ENCODE data around the gene GASK1A. TPM values are rescaled to one million over a fixed set of nuclear protein-coding genes. Genes with fewer than 3 reads are reported as not detected.

GASK1A gene
- total and polyA plus RNA-seq, 2 donors (not counting 3 experiments of a cell fraction or from before 2014, with no cell fraction given): 0.04 TPM; not detected in 1

- H3K4me1 ChIP-seq (ENCODE audit: control insufficient read depth, extremely low read depth, insufficient read depth, low read length): no peaks in the 10 kb centered on the region
- dilution Hi-C loops (cut with MboI; ENCODE audit: extremely low pct_ligation_motif_present, low sequenced_read_pairs) (no loop called here), intact Hi-C loops (cut with micrococcal nuclease) (no loop called here)
- no peaks in the 10 kb centered on the region for H3K79me2 ChIP-seq (ENCODE audit: control insufficient read depth, insufficient read depth, low read length)
- DNase-seq (ENCODE audit: low read depth, low spot score) (no peak), FAIRE-seq (no peak)
- no peaks in the 10 kb centered on the region for H4K20me1 ChIP-seq (replicated peaks; ENCODE audit: control insufficient read depth, extremely low read depth, insufficient read depth, low read length)
- H3K9ac ChIP-seq (replicated peaks; ENCODE audit: extremely low read depth, insufficient read depth, low read length): no peak overlapping the region
- ChIA-PET POLR2A (no interaction called here), CTCF (no interaction called here)
- no peaks in the 10 kb centered on the region for H3K27me3 ChIP-seq (ENCODE audit: control insufficient read depth in 2 of 2, insufficient read depth in 2 of 2, low read length in 2 of 2)
- no peak overlapping the region for H2AFZ ChIP-seq (ENCODE audit: low read depth, low read length)
- no peaks in the 10 kb centered on the region for H3K36me3 ChIP-seq (ENCODE audit: control insufficient read depth in 2 of 2, extremely low read depth in 1 of 2, insufficient read depth in 2 of 2, low read length in 2 of 2)
- no peaks in the 10 kb centered on the region for H3K9me1 ChIP-seq (replicated peaks; ENCODE audit: control insufficient read depth, extremely low read depth, insufficient read depth, low read length)
- no peak overlapping the region for H3K4me2 ChIP-seq (ENCODE audit: insufficient read depth, low read length)
- no peak for TF ChIP-seq CTCF (IDR thresholded peaks at IDR 0.05; ENCODE audit: extremely low read depth in 1 of 2, insufficient read depth in 1 of 2, low read depth in 1 of 2, low read length in 2 of 2)
- no peak for TF ChIP-seq POLR2A (IDR thresholded peaks at IDR 0.05; ENCODE audit: low read depth, low read length)
- TF ChIP-seq MYC (IDR thresholded peaks at IDR 0.05; ENCODE audit: low read depth, low read length): no peak
- TF ChIP-seq MAX (IDR thresholded peaks at IDR 0.05; ENCODE audit: insufficient read depth, insufficient read length): no peak
- no peak for TF ChIP-seq FOS (IDR thresholded peaks at IDR 0.05; ENCODE audit: borderline replicate concordance, insufficient read depth, low read length)
- TF ChIP-seq POLR2AphosphoS5 (IDR thresholded peaks at IDR 0.05; ENCODE audit: insufficient read depth, low read depth, low read length): no peak
- no peaks in the 10 kb centered on the region for H3K9me3 ChIP-seq (replicated peaks; ENCODE audit: control insufficient read depth, insufficient read depth, low read length)
- H3K27ac ChIP-seq (ENCODE audit: insufficient read depth, low read depth, low read length): no peak overlapping the region
- no TSS peak for BruUV-seq (replicated peaks)
- no peak overlapping the region for H3K4me3 ChIP-seq (replicated peaks in 1 of 3; ENCODE audit: insufficient read depth in 1 of 3, low read depth in 1 of 3, low read length in 3 of 3)
Measured at GRCh38 chr3:43013256-43013655, 34.1 kb downstream of the GASK1A start.

- no peaks in the 10 kb centered on the region for H3K9me3 ChIP-seq (replicated peaks; ENCODE audit: control insufficient read depth, insufficient read depth, low read length)
- DNase-seq (ENCODE audit: low read depth, low spot score) (no peak), FAIRE-seq (no peak)
- H3K4me3 ChIP-seq (replicated peaks in 1 of 3; ENCODE audit: insufficient read depth in 1 of 3, low read depth in 1 of 3, low read length in 3 of 3): no peak overlapping the region
- TF ChIP-seq JUN (IDR thresholded peaks at IDR 0.05; ENCODE audit: borderline replicate concordance, insufficient read depth, insufficient read length, low read depth) (no peak), GATA2 (IDR thresholded peaks at IDR 0.05; ENCODE audit: insufficient read depth, insufficient read length, low read depth, low read length) (no peak), MYC (IDR thresholded peaks at IDR 0.05; ENCODE audit: low read depth, low read length) (no peak), MAX (IDR thresholded peaks at IDR 0.05; ENCODE audit: insufficient read depth, insufficient read length) (no peak), POLR2A (IDR thresholded peaks at IDR 0.05; ENCODE audit: low read depth, low read length) (no peak), POLR2AphosphoS5 (IDR thresholded peaks at IDR 0.05; ENCODE audit: insufficient read depth, low read depth, low read length) (no peak)
- intact Hi-C loops (cut with micrococcal nuclease): no loop called here
- no peaks in the 10 kb centered on the region for H3K36me3 ChIP-seq (ENCODE audit: control insufficient read depth in 2 of 2, extremely low read depth in 1 of 2, insufficient read depth in 2 of 2, low read length in 2 of 2)
- H3K9me1 ChIP-seq (replicated peaks; ENCODE audit: control insufficient read depth, extremely low read depth, insufficient read depth, low read length): no peaks in the 10 kb centered on the region
- no peaks in the 10 kb centered on the region for H3K79me2 ChIP-seq (ENCODE audit: control insufficient read depth, insufficient read depth, low read length)
- no peak overlapping the region for H3K27ac ChIP-seq (ENCODE audit: insufficient read depth, low read depth, low read length)
- ChIA-PET POLR2A (no interaction called here), CTCF (no interaction called here)
- no TSS peak for BruUV-seq (replicated peaks)
- H4K20me1 ChIP-seq (replicated peaks; ENCODE audit: control insufficient read depth, extremely low read depth, insufficient read depth, low read length): no peaks in the 10 kb centered on the region
- H3K4me2 ChIP-seq (ENCODE audit: insufficient read depth, low read length): no peak overlapping the region
- no peak overlapping the region for H2AFZ ChIP-seq (ENCODE audit: low read depth, low read length)
- dilution Hi-C loops (cut with MboI; ENCODE audit: extremely low pct_ligation_motif_present, low sequenced_read_pairs): no loop called here
- no peaks in the 10 kb centered on the region for H3K4me1 ChIP-seq (ENCODE audit: control insufficient read depth, extremely low read depth, insufficient read depth, low read length)
- no peaks in the 10 kb centered on the region for H3K27me3 ChIP-seq (ENCODE audit: control insufficient read depth in 2 of 2, insufficient read depth in 2 of 2, low read length in 2 of 2)
- H3K9ac ChIP-seq (replicated peaks; ENCODE audit: extremely low read depth, insufficient read depth, low read length): no peak overlapping the region
Measured at GRCh38 chr3:43013743-43014155, 34.6 kb downstream of the GASK1A start.

All from endothelial cell of umbilical vein (primary cell).